HCT116 (cell line): Measurements from ENCODE around the gene STK32C. TPM values are rescaled to one million over a fixed set of nuclear protein-coding genes. Genes with fewer than 3 reads are reported as not detected.
"Not testable (repeated sequence)": the region's sequence is repeated elsewhere in the genome, so short reads cannot be mapped to it uniquely, and the experiment has no call there.

Source experiments
- ATAC-seq: fragments of 200-7000 bp; cut with Tn5 transposase; 2 replicates; pipeline ENCODE4 v1.9.1; 2020; ENCODE audit warnings: mild to moderate bottlenecking, moderate library complexity
- BruUV-seq: library from RNA; stranded (reverse); fragments of 400-500 nt; replicated peaks from 2 replicates; lab custom pipeline; 2021; lab: Mats Ljungman, UMichigan
- CTCF ChIA-PET: fragments of 300-600 bp; sonication (Branson Sonifier 250); formaldehyde crosslinking; loops from one replicate; lab custom pipeline; 2021; ENCODE audit warnings: antibody characterized with exemption; lab: Charles Lee
- POLR2A ChIA-PET: fragments of 300-600, 350-600 bp; sonication (Branson Sonifier 250); formaldehyde crosslinking; loops from one replicate; lab custom pipeline; 2021; ENCODE audit warnings: antibody characterized with exemption; lab: Charles Lee
- RAD21 ChIA-PET, 2 experiments: fragments of 300-600 bp; sonication (Branson Sonifier 250); formaldehyde crosslinking; loops; one replicate each; lab custom pipeline; 2023; ENCODE audit warnings: low total read pairs in 2 of 2; ENCODE audit not compliant: uncharacterized antibody in 2 of 2, unreplicated experiment in 2 of 2, low non-redundant PET in 1 of 2; lab: Charles Lee
- DNase-seq: peaks from one replicate; pipeline ENCODE4 v3.0.0-alpha.2; 2010; ENCODE audit warnings: low read depth, low spot score
- H2AFZ ChIP-seq: fragments of 200-600 bp; shearing (Covaris generic), sonication (generic); 2 replicates; pipeline ENCODE4 v1.6.1; 2017; ENCODE audit warnings: low read depth, mixed run types, mixed read lengths, antibody characterized with exemption, low read length; ENCODE audit not compliant: poor library complexity, severe bottlenecking
- H3K27ac ChIP-seq: 2 replicates; pipeline ENCODE4 v1.5.1; 2012; ENCODE audit warnings: low read depth, low read length
- H3K27me3 ChIP-seq: fragments of 200-600 bp; sonication (generic); 2 replicates; pipeline ENCODE4 v1.6.1; 2016; ENCODE audit warnings: mixed run types, low read length, mixed read lengths; ENCODE audit not compliant: insufficient read depth
- H3K36me3 ChIP-seq, 2 experiments: fragments of 200-500 bp in 1 of 2; fragments of 200-600 bp in 1 of 2; sonication (Bioruptor generic) in 1 of 2; sonication (generic) in 1 of 2; 2 replicates each; pipeline versions ENCODE4 v1.5.1 to v1.6.1; 2014 to 2016; ENCODE audit warnings: low read length in 2 of 2, inconsistent platforms in 1 of 2, mixed read lengths in 1 of 2, mixed run types in 1 of 2; ENCODE audit not compliant: insufficient read depth in 2 of 2, control insufficient read depth in 1 of 2
- H3K4me1 ChIP-seq, 2 experiments: fragments of 200-600 bp in 1 of 2; sonication (generic) in 1 of 2; 2 replicates each; pipeline versions ENCODE4 v1.5.1 to v1.6.1; 2012 to 2017; ENCODE audit warnings: low read length in 2 of 2, inconsistent platforms in 1 of 2, mild to moderate bottlenecking in 1 of 2, mixed read lengths in 1 of 2, mixed run types in 1 of 2, moderate library complexity in 1 of 2; ENCODE audit not compliant: insufficient read depth in 2 of 2, control insufficient read depth in 1 of 2
- H3K4me2 ChIP-seq: fragments of 200-600 bp; sonication (generic); 2 replicates; pipeline ENCODE4 v1.6.1; 2017; ENCODE audit warnings: mixed run types, low read length, mixed read lengths
- H3K4me3 ChIP-seq, 2 experiments: fragments of 200-600 bp in 1 of 2; sonication (generic) in 1 of 2; replicated peaks in 1 of 2; 2 replicates each; pipeline ENCODE4 v1.5.1; 2011 to 2016; ENCODE audit warnings: low read length in 2 of 2, control low read depth in 1 of 2, low read depth in 1 of 2, mild to moderate bottlenecking in 1 of 2, mixed read lengths in 1 of 2, mixed run types in 1 of 2
- H3K79me2 ChIP-seq: fragments of 200-600 bp; sonication (generic); 2 replicates; pipeline ENCODE4 v1.6.1; 2017; ENCODE audit warnings: mild to moderate bottlenecking, mixed run types, low read length, moderate library complexity, mixed read lengths; ENCODE audit not compliant: insufficient read depth
- H3K9ac ChIP-seq: fragments of 200-600 bp; sonication (generic); 2 replicates; pipeline ENCODE4 v1.6.1; 2016; ENCODE audit warnings: low read length, mixed read lengths
- H3K9me2 ChIP-seq: fragments of 200-600 bp; sonication (generic), shearing (Covaris generic); 2 replicates; pipeline ENCODE4 v1.6.1; 2017; ENCODE audit warnings: mixed run types, mild to moderate bottlenecking, moderate library complexity; ENCODE audit not compliant: insufficient read depth
- H3K9me3 ChIP-seq, 2 experiments: fragments of 200-500 bp in 1 of 2; fragments of 200-600 bp in 1 of 2; sonication (Bioruptor generic) in 1 of 2; sonication (generic) in 1 of 2; 2 replicates each; pipeline ENCODE4 v1.6.1; 2014 to 2017; ENCODE audit warnings: low read length in 2 of 2, mixed read lengths in 2 of 2, inconsistent platforms in 1 of 2, low read depth in 1 of 2, mild to moderate bottlenecking in 1 of 2, mixed run types in 1 of 2, moderate library complexity in 1 of 2; ENCODE audit not compliant: control insufficient read depth in 1 of 2, insufficient read depth in 1 of 2
- H4K20me1 ChIP-seq: fragments of 200-600 bp; sonication (generic), shearing (Covaris generic); 2 replicates; pipeline ENCODE4 v1.6.1; 2017; ENCODE audit warnings: mixed run types, mild to moderate bottlenecking, moderate library complexity; ENCODE audit not compliant: insufficient read depth
- CBX3 ChIP-seq: IDR thresholded peaks from 2 replicates; pipeline ENCODE4 v1.6.1; 2012; ENCODE audit warnings: low read depth
- CEBPB ChIP-seq: IDR thresholded peaks from 2 replicates; pipeline ENCODE4 v1.6.1; 2012; ENCODE audit warnings: low read depth
- ELF1 ChIP-seq: IDR thresholded peaks from 2 replicates; pipeline ENCODE4 v1.6.1; 2012; ENCODE audit warnings: low read depth, borderline replicate concordance
- EZH2 ChIP-seq: fragments of 200-600 bp; sonication (generic); IDR thresholded peaks from 2 replicates; pipeline ENCODE4 v1.6.1; 2017; ENCODE audit warnings: antibody characterized with exemption, mixed run types
- EZH2phosphoT487 ChIP-seq: fragments of 200-600 bp; IDR thresholded peaks from 2 replicates; pipeline ENCODE4 v1.6.1; 2018; ENCODE audit warnings: antibody characterized with exemption, borderline replicate concordance
- JUND ChIP-seq: IDR thresholded peaks from 2 replicates; pipeline ENCODE4 v1.6.1; 2012
- SIN3A ChIP-seq: IDR thresholded peaks from 2 replicates; pipeline ENCODE4 v1.6.1; 2012; ENCODE audit warnings: low read depth
- SP1 ChIP-seq: IDR thresholded peaks from 2 replicates; pipeline ENCODE4 v1.6.1; 2012; ENCODE audit warnings: low read depth
- SRF ChIP-seq: IDR thresholded peaks from 2 replicates; pipeline ENCODE4 v1.6.1; 2012; ENCODE audit warnings: low read depth
- ZNF274 ChIP-seq: fragments of 200-500 bp; sonication (Bioruptor generic); IDR thresholded peaks from 2 replicates; pipeline ENCODE4 v1.6.1; 2014; ENCODE audit warnings: mild to moderate bottlenecking, low read depth, low read length, inconsistent platforms
- intact Hi-C: fragments of 100-400 bp; cut with micrococcal nuclease; formaldehyde crosslinking; loops from 2 replicates; pipeline ENCODE4 v1.10.0; 2022
- total RNA-seq: library from RNA; stranded (reverse); gene quantifications from one replicate; pipeline ENCODE4 v1.2.1, GENCODE V29; 2021; ENCODE audit not compliant: unreplicated experiment
- TF ChIP-seq, protein P1 (sequence below): IDR thresholded peaks from 2 replicates; pipeline ENCODE4 v1.6.1; 2012
- TF ChIP-seq, protein P2 (sequence below): IDR thresholded peaks from 2 replicates; pipeline ENCODE4 v1.6.1; 2012; ENCODE audit warnings: low read depth

The STK32C gene
- total RNA-seq, 1 experiment from 2014 or later = 29.7 TPM

- intact Hi-C loops = loop anchor here (1.0 to 2.0 kb wide), 3 partner anchors 130 to 230 kb away; no protein-coding TSS in a partner anchor
- Histone ChIP-seq H3K4me1 (no peaks in the 10 kb centered on the region), H3K4me2 (no peak overlapping the region), H3K9ac (no peak overlapping the region), H2AFZ (no peak overlapping the region), H3K9me3 (no peaks in the 10 kb centered on the region), H3K4me3 (no peak overlapping the region), H3K9me2 (no peaks in the 10 kb centered on the region), H4K20me1 (no peaks in the 10 kb centered on the region), H3K79me2 (no peaks in the 10 kb centered on the region), H3K27me3 (no peaks in the 10 kb centered on the region), H3K27ac (no peak overlapping the region), H3K36me3 (no peaks in the 10 kb centered on the region)
- BruUV-seq = no TSS peak
- no peak for ATAC-seq
- no peak for DNase-seq
- ChIA-PET RAD21 (no interaction called here), CTCF (no interaction called here), POLR2A (no interaction called here)
- TF ChIP-seq SRF (no peak), SIN3A (no peak), SP1 (no peak), CBX3 (no peak), ELF1 (no peak), ZNF274 (no peak), EZH2 (no peak), CEBPB (no peak), JUND (no peak), EZH2phosphoT487 (no peak)
- TF ChIP-seq, protein P1, sequence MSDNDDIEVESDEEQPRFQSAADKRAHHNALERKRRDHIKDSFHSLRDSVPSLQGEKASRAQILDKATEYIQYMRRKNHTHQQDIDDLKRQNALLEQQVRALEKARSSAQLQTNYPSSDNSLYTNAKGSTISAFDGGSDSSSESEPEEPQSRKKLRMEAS = no peak
- TF ChIP-seq, protein P2, sequence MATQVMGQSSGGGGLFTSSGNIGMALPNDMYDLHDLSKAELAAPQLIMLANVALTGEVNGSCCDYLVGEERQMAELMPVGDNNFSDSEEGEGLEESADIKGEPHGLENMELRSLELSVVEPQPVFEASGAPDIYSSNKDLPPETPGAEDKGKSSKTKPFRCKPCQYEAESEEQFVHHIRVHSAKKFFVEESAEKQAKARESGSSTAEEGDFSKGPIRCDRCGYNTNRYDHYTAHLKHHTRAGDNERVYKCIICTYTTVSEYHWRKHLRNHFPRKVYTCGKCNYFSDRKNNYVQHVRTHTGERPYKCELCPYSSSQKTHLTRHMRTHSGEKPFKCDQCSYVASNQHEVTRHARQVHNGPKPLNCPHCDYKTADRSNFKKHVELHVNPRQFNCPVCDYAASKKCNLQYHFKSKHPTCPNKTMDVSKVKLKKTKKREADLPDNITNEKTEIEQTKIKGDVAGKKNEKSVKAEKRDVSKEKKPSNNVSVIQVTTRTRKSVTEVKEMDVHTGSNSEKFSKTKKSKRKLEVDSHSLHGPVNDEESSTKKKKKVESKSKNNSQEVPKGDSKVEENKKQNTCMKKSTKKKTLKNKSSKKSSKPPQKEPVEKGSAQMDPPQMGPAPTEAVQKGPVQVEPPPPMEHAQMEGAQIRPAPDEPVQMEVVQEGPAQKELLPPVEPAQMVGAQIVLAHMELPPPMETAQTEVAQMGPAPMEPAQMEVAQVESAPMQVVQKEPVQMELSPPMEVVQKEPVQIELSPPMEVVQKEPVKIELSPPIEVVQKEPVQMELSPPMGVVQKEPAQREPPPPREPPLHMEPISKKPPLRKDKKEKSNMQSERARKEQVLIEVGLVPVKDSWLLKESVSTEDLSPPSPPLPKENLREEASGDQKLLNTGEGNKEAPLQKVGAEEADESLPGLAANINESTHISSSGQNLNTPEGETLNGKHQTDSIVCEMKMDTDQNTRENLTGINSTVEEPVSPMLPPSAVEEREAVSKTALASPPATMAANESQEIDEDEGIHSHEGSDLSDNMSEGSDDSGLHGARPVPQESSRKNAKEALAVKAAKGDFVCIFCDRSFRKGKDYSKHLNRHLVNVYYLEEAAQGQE = no peak
Measured at GRCh38 chr10:132222726-132223125, 85.0 kb downstream of the STK32C start.

DNA sequence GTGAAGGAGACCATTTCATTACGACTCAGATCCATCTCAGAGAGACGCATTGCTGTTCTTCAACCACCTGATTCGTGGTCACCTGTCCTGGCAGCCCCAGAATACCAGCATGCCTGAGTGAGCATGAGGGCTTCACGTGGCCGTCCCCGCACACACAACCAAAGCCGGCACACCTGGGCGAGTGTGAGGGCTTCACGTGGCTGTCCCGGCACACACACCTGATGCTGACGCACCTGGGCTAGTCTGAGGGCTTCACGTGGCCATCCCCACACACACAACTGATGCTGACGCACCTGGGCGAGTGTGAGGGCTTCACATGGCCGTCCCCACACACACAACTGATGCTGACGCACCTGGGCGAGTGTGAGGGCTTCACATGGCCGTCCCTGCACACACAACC lies 86.8 kb downstream of the STK32C start:
- H3K9me3 ChIP-seq, RAD21 ChIA-PET, H3K36me3 ChIP-seq, H4K20me1 ChIP-seq, H3K9ac ChIP-seq, DNase-seq, H3K27me3 ChIP-seq, H3K79me2 ChIP-seq, H3K4me2 ChIP-seq, ATAC-seq, H2AFZ ChIP-seq, H3K4me3 ChIP-seq, H3K27ac ChIP-seq, BruUV-seq, intact Hi-C loops, CTCF ChIA-PET, POLR2A ChIA-PET, H3K9me2 ChIP-seq, H3K4me1 ChIP-seq: not testable (repeated sequence)
